Measurements from ENCODE around the gene SMURF1.

The SMURF1 gene

DNA sequence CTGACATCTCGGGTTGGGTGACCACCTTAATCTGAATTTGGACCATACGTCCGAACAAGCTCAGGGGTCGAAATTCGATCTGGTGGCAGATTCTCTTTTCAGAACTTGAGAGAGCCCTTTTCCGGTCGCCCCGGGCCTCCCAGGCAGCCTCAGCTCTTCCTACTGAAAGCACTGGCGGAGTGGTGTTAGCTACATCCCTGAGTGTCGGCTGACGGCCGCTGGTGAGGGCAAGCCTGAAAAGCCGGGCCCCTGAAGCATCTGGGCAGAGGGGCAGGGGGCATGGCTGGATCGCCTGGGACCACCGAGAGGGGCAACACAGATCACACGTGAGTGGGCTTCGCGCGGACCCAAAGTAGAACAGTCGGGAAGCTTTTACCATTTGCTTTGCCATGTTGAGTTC is 116.1 kb downstream of the SMURF1 start:
- FAIRE-seq: no peak

DNA sequence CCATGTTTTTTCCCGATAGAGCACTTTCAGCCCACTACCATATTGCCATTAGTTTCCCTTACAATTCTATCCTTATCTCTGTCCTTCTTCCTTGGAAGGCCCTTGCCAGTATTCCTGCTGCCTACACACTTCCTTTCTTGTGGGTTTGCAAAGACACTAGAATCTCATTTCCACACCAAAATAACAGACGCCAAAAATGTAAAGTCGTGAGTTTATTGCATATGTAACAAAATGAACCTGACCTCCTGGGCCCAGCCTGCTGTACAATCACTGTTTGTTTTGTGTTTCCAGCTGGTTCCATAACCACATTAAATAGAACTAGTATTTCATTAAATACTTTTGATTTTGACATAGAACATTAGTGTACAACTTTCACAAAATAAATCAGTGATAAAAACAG is 116.7 kb downstream of the SMURF1 start:
- no peak for FAIRE-seq

DNA sequence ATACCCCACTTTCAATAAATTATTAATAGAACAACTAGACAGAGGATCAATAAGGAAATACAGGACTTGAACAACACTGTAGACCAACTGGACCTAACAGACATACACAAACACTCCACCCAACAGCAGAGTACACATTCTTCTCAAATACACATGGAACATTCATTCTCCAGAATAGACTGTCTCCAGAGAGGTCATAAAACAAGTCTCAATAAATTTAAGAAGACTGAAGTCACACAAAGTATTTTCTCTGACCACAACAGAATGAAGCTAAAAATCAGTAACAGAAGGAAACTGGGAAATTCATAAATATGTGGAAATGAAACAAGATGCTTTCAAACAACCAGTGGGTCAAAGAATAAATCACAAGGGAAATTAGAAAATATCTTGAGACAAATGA is 119.8 kb downstream of the SMURF1 start:
- FAIRE-seq: no peak

DNA sequence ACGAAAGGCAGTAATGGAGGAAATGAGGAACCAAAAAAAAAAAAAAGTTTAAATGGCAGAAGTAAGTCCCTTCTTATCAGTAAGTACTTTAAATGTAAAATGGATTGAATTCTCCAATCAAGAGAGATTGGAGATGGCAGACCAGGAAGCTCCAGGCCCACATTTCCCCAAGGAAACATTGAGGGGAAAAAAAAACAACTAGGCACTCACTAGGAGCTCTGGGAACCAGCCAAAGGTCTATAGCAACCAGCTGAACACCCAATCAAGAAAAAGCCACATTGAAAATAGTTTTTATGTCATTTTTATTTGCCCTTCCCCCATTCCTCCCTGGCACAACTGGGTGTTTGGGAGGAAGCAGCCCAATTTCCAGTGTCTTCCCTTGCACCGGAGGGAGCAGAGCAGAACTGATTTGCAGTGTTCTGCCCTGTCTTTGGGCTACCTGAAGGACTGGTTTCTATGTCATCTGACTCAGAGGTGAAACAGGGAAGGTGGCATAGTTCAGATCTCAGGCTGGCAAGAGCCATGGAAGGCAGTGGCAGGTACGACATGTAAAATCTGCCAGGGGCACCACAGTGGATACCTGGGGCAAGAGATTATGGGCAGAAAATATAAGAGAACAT is 121.9 kb downstream of the SMURF1 start:
- no peak for FAIRE-seq

DNA sequence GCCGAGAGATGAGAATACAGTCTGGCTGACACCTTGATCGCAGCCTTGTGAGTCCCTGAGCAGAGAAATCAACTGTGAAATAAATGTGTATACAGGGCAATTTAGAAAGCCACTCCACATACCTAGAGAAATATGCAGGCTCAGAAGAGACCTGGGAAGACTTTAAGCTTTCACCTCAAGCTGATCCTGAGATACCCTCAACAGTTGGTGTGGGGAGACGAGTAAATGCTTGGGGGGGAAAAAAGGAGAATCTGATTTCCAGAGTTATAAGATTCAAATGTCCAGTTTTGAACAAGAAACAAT is 123.5 kb downstream of the SMURF1 start:
- no peak for FAIRE-seq

DNA sequence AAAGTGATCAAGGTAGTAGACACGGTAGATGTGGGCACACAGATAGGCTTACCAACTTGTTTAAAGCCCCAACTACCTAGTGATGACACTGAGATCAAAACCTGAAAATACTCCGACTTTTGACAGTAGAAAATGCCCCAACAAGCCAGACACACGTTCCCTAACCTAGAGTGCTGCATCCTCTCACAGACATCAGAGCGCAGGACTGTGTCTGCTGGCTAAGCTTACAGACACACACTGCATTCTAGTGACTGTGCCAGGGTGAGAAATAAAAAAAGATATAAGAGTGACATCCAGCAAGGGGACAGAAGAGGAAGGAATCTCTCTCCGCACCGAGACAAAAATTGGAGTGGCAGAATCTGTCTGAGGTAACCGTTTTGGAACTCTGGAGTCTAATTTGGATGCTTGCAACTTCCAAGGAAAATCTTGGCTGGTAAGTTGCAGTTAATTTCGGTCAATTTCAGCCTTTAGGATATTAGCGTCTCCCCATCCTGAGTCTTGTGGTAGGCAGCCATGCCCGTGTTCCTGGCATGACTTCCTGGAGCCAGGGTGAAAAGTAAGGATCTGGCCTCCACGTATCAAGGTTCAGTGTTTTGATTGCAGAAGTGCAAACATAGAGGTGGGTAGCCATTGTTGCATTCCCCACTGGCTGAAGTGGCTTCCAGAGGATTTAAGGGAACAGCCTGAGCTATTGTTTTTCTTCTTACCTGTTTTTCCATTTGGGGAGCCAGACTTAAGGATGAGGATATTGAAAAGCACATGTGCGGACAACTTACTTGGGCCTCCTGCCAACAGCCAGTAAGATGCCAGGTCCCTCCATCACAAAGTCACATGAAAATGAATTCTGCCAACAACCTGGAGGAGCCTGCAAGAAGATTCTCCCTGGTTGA is 124.1 kb downstream of the SMURF1 start:
- no peak for FAIRE-seq

DNA sequence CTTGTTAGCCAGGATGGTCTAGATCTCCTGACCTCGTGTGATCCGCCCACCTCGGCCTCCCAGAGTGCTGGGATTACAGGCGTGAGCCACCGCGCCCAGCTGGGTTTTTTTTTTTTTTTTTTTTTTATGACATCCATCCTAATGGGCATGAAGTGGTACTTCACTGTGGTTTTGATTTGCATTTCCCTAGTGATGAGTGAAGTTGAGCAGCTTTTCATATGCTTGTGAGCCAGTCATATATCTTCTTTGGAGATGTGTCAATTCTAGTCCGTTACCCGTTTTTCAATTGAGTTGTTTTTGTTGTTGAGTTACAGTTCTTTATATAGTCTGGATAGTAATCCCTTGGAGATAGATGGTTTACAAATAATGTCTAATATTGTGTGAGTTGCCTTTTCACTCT is 127.7 kb downstream of the SMURF1 start:
- FAIRE-seq: no peak

DNA sequence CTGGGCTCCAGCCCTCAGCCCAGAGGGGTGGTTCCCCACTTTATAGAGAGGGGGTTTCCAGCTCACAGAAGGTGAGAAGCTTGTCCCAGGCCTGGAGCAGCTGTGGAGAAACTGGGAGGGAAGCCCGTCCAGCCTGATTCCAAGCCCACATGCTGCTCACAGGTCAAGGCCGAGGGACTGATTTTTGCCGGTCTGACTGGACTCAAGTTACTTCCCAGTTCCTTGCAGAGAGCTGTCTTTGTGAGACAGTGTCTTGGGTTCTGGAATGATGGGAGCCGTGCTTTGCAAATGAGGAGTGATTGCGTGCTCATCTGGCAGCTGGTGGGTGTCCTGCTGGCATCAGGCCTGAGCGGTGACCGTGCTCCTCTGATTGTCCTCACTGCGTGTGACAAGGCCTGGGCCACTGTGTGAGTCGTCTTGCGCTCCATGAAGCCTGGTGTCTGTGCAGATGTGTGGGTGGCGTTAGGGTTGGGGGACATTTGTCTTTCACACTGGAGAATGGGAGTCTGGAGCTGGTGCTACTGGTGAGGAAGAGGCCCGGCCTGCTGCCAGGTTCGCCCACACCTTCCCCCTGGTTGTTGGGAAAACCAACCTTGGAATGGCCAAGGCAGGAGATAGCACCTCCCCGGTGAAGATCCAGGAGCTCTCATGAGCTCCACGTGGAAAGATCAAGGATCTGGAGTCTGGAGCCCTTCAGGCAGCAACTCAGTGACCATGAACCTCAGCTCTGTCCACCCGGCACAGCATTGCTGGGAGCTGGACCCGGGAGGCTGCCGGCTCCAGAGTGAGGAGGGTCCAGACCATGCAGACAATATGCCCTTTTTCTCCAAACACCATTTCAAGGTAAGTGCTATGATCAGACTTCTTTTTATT is 129.6 kb downstream of the SMURF1 start:
- FAIRE-seq: no peak

DNA sequence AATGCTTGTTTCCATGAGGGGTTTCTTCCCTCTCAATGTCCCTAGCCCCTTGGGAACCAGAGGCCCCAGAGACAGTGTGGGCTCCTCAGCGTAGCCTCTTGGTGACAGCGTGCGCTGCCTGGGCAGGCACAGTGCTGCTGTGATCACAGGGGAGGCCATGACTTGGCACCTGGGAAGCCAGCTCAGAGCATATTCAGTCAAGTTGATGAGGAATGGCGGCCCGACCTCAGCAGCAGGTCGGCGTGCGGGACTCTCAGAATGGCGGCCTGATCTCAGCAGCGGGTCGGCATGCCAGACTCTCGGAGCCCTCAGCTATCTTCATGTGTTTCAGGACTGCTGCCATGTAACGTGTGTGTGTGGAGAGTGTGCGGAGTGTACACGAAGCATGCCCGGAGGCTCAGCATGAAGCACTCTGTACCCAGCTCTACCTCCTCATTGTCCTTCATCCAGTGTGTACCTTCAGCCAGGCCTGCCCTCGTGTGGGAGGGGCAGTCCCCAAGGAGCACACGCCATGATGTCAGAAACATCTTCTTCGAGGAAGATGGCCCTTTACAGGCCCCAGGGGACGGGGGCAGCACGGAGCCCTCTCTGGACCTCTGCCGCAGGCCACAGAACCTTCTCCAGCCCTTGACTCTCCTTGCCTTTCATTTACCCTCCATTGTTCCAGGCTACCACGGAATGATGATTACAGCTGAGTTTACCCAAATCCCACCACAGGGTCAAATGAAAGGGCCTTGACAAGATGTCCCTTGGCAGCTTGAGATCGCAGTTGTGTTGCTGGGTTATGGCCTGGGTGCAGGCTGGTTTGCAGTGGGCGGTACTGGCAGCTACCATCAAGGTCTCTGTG is 130.4 kb downstream of the SMURF1 start:
- no peak for FAIRE-seq

DNA sequence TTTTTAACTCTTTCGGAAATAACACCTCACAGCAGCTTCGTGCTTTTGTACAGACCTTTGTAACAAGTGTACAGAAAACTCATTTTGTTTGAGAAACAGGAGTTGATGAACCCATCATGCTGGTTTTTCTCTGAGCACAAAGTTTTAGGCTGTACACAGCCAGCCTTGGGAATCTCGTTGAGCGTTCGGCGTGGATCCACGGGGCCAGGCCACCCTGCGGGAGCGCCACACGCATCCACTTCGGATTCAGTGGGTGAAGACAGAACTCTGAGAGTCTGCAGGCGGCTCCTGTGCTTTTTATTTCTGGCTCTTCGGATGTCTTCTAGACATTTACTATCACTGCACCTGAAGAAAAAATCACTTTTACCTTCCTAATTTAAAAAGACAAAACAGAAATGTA is 131.2 kb downstream of the SMURF1 start:
- no peak for FAIRE-seq

DNA sequence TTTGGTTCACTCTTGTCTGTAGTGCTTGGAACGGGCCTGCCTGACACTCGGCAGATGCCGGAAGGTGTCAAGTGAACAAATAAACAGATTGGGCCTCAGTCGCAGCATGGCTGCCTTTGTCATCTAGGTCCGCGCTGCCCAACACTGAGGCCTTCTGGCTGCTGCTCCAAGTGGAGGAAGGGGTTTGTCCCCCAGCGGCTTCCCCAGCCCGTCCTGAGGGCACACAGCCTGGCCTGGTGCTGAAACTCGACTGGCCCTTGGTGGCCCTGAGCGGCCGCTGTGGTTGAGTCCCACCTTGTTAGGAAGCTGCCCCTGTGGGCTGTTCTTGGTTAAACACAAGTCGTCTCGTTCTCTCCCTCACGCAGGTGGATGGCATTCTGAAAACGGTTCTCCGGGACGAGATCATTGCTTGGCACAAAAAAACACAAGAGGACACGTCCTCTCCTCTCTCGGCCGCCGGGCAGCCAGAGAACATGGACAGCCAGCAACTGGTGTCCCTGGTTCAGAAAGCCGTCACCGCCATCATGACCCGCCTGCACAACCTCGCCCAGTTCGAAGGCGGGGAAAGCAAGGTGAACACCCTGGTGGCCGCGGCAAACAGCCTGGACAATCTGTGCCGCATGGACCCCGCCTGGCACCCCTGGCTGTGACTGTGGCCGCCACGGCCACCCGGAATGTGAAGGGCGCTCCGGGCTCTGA is 132.1 kb downstream of the SMURF1 start:
- FAIRE-seq: no peak

DNA sequence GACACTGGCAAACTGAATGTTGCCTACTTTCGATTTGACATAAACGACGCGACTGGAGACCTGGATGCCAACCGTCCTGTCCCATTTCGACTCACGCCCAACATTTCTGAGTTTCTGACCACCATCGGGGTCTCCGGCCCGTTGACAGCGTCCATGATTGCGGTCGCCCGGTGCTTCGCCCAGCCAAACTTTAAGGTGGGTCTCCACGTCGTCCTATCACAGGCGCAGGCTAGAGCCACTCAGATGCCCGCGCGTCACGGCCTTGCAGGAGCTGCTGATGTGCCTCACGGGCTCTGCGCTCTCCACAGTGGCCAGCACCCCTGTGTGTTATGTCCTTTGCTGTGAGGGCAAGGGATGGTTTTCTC is 132.6 kb downstream of the SMURF1 start:
- FAIRE-seq: no peak

DNA sequence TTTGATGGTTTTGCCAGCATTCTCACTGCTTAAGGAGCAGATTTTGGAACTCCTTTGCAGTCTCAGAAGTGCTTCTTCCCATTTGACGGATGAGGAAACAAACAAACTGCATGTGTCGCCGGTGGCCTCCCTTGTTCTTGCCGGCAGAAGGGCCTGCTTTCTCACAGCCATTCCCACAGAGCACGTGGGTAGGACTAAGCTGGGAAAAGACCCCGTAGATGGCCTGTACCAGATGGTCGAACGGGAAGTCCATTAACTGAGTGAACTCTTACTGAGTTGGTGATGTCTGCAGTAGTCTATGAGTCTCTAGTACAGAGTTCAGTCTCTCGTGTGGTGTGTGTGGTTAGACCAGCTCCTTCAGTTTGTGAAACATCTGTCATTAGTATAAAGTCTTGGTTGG is 133.6 kb downstream of the SMURF1 start:
- FAIRE-seq: no peak

DNA sequence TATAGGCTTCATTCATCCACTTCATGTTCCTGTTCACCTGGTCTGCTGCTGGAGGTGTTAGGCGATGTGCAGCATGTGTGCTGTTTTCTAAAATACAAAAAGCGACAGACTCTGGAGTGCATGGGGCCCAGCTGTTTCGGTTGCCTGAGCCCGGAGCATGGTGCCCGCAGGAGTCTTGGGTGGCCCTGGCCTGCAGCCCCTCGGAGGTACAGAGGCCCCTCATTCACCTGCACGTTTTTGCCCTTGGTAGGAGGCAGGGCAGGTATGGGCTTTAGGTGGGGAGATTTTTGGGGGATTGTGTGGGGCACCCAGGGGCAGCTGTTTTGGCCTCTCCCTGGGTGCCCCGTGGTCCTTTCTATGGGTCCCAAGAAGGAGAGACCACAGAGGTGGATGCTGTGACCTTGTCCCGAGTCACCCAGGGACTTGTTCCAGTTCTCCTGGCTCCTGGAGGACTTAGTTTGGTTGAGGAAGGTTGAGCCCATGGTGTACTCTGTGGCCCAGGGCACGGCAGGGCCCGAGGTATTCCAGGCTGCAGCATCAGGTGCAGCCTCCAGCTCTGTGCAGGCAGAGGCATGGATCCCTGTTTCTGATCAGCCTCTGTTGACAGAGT is 134.9 kb downstream of the SMURF1 start:
- FAIRE-seq: no peak

DNA sequence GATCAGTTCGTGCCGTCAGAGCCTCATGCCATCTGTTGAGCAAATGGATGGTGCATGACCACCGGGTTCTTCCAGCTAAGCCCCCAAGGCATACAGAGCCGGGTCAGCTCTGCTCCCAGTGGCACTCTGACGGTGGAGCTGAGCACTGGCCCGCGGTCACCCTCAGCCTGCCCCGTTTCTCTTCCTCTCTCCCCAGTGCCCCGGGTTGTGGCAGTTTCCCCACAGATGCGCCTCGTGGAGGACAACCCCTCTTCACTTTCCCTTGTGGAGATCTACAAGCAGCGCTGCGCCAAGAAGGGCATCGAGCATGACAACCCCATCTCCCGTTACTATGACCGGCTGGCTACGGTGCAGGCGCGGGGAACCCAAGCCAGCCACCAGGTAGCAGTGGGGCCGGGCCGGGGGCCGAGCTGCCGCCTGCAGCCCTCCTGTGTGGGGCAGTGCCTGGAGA is 135.7 kb downstream of the SMURF1 start:
- no peak for FAIRE-seq

DNA sequence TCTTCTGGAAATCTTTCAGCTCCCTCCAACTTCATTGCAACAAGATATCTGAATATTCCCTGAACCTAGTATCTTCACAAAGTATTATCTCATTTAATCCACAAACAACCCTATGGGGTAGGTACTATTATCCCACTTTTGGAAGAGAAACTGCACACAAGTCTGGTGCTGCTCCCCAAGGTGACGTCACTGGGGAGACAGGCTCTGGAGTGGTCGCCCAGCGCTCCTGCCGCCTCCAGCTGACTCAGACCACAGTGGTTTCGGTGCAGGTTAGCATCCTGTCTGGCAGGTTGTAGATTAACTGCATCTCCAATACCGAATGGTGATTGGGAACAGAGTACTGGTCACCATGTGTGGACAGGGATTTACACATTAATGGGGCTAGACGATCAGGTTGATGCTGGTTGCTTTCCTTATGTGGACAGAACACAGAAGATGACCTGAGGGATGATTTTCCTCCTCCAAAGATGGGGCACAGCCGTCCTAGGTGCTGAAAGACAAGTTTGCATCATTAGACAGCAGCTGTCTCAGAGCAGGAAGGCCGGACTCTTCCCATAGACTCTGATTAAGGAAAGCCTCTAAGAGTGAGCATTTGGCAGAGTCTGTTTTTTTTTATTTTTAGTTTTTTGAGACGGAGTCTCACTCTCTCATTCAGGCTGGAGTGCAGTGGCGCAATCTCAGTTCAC is 137.0 kb downstream of the SMURF1 start:
- no peak for FAIRE-seq

DNA sequence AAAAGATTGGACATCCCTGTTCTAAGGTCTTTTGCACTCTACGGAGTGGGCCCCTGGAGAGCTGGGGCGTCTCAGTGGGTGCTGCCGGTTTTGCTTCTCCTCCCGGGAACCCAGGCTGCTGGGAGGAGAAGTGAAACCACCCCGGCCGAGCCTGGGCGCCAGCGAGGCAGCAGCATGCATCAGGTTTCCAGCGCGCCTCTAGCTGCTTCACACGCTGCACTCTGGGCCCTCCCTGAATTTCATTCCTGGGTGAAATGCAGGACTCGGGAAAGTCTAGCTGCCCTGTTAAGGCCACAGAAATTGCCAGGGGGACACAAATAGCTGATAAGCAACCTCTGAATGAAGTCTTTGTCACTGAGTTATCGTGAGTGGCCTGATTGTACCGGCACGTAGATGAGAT is 138.1 kb downstream of the SMURF1 start:
- no peak for FAIRE-seq

DNA sequence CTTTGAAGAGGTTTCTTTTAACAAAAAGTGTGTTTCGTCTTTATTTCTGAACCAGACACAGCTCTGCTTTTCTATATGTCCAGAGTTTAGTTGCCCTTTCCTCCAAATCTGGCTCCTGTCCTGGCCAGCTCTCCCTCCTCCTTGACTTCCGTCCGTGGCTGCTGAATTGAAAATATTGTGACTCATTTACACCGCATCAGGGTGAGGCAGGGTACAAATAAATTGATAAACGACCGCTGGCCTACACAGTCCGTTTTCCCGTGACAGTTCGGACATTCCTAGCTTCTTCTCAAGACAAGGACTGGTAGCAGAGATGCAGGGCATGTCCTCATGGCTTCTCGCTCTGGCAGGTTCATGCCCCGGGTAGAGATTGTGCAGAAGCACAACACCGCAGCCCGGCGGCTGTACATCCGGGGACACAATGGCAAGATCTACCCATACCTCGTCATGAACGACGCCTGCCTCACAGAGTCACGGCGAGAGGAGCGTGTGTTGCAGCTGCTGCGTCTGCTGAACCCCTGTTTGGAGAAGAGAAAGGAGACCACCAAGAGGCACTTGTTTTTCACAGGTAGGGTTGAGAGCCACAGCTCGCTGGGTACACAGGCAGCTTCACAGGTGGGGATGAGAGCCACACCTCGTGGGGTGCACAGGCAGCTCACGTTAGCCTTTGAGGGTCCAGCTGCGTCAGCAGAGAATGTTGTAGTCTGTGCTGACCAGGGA is 139.0 kb downstream of the SMURF1 start:
- FAIRE-seq: no peak

DNA sequence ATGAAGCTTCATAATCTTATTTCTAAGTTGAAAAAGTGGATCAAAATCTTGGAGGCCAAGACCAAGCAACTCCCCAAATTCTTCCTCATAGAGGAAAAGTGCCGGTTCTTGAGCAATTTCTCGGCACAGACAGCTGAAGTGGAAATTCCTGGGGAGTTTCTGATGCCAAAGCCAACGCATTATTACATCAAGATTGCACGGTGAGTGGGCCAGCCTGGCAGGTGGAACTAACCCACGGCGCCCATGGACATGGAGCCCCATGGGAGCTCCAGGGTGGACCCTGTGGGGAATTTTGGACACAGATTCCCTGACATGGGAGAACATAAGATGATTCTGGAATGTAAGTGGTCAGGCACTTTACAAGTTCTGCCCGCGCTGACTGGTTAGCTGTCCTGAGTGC is 139.7 kb downstream of the SMURF1 start:
- FAIRE-seq: no peak

DNA sequence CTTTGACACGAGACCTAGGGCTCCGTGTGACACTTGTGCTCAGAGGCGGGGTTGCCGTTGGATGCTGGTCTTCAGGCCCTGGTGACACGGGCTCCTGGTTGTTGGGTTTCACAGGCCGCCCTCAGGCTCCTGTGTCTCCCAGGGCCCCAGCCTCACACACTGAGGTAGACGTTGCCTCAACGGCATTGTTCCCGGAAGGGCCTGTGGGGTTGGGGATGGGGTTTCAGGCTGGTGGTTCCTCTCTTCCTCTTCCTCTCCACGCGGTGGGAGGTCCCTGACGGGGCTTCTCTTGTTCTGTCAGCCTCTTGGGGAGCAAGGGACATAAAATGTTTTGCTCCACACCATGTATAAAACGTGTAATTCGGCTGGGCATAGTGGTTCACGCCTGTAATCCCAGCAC is 140.5 kb downstream of the SMURF1 start:
- no peak for FAIRE-seq

DNA sequence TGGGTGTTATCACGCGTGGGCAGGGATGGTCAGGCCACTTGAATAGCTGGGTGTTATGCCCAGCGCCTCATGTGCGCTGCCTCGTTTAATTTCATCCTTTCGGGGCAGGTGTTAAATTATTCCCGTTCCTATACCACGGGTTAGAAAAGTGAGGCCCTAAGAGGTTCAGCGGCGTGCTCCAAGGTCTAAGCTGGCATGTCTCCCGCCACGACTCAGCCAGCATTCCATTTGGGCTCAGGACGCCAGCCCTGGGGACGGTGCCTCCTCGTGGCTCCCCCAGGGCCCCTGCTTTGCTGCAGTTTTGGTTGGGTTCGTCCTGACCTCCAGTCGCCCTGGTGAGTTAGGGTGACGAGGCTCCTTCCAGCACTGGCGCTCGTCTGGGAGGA is 141.1 kb downstream of the SMURF1 start:
- no peak for FAIRE-seq
